Measurements from ENCODE around the gene PEX11A. TPM values are rescaled to one million over a fixed set of nuclear protein-coding genes. Genes with fewer than 3 reads are reported as not detected.

PEX11A gene
- total and polyA plus RNA-seq, 8 donors = 4.4 to 10.1 (median 5.2) TPM

DNA sequence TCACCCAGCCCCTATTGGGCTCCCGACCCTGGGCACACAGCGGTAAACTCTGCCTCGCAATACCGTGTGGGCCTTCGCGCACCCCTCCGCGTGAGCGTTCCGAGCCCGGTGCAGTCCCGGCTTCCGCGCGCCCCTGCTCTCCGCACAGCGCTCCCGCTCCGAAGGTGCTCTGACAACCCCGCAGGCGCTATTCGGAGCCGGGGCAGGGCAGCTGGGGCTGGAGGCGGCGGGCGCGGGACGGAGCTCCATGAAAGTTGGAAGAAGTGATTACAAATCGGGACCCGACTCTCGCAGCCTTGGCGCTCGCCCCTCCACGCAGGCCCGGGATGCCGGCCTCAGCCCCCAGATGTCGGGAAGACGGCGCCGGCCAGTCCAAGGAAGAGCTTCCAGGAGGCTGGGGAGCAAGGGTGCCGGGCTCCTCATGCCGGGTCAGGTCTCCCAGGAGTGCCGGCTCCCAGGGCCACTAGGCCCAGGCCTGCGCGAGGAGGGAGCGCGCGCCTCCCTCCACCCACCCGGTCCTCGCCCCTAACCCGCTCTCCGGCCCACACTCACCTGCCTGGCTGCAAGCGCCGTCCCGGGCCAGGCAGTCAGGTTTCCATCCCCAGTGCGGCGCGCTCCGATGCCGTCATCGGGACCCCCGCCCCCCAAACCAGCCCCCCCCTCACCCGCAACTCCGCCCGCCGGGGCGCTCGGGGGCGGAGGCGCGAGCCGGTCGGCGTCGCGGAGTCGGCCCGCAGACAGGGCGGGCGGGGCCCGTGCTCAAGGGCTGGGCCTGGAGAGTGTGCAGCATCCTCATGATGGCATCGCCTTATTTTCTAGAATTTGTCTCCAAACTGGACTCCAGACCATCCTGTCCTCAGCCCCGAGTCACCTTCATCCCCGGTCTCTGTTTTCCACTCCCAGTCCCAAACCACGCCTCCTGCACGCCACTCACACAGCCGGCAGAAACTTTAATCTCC, 35.4 kb downstream of the PEX11A start, which contains the start of gene KIF7:
Gene KIF7, minus strand, starts transcription at position 621 of the 959 bp plus-strand sequence. CDS start 2,537 bp downstream, outside the sequence.
- H3K4me1 ChIP-seq = no peaks in the 10 kb centered on the region
- H3K36me3 ChIP-seq = no peaks in the 10 kb centered on the region
- TF ChIP-seq, protein P1, sequence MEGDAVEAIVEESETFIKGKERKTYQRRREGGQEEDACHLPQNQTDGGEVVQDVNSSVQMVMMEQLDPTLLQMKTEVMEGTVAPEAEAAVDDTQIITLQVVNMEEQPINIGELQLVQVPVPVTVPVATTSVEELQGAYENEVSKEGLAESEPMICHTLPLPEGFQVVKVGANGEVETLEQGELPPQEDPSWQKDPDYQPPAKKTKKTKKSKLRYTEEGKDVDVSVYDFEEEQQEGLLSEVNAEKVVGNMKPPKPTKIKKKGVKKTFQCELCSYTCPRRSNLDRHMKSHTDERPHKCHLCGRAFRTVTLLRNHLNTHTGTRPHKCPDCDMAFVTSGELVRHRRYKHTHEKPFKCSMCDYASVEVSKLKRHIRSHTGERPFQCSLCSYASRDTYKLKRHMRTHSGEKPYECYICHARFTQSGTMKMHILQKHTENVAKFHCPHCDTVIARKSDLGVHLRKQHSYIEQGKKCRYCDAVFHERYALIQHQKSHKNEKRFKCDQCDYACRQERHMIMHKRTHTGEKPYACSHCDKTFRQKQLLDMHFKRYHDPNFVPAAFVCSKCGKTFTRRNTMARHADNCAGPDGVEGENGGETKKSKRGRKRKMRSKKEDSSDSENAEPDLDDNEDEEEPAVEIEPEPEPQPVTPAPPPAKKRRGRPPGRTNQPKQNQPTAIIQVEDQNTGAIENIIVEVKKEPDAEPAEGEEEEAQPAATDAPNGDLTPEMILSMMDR (IDR thresholded peaks at IDR 0.05) = no peak
- no peaks in the 10 kb centered on the region for H3K27me3 ChIP-seq
- WGBS, 2 donors = 4% methylated on average over 63 to 87 of the region's 87 CpGs
- no peak within 1 kb of the TSS for H3K27ac ChIP-seq
- peak; percentile 62 to 85 (median 78) for ATAC-seq
- H3K9me3 ChIP-seq = no peaks in the 10 kb centered on the region
- DNase-seq = peak in 3 of 6 donors; percentile 41 to 78 (median 75)
- intact Hi-C loops (cut with DNase I) = no loop called here
- H3K4me3 ChIP-seq = peak within 1 kb of the TSS; percentile 25 to 62 (median 42)
- no peak for FAIRE-seq

DNA sequence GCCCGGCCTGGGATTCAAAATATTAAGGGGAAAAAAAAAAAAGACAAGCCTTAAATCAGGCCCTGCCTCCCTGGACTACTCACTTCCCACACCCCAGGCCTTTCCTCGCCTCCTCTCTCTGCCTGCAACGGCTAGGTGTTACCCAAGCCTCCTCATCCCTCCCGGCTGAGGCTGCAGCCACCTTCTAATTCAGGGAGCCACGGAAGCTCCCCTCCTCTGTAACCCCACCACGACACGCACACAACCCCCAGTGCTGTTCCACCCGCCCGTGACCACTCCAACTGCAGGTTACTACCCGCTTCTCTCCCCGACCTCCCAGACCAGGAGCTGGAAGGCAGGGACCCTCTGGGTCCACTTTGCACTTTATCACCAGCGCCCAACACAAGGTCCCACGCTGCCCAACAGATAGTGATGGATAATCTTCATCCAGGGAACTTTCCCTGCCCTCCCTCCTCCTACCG, 36.2 kb downstream of the PEX11A start:
- Histone ChIP-seq H3K9me3 (no peaks in the 10 kb centered on the region), H3K36me3 (no peaks in the 10 kb centered on the region), H3K4me3 (peak overlapping the region in 3 of 4 donors; percentile 25 to 62 (median 52)), H3K27me3 (no peaks in the 10 kb centered on the region), H3K4me1 (no peaks in the 10 kb centered on the region), H3K27ac (no peak overlapping the region)
- WGBS, 2 donors = 67 to 73% methylated on average over 14 of the region's 14 CpGs
- intact Hi-C loops (cut with DNase I) = no loop called here
- DNase-seq = peak in 1 of 6 donors; percentile 38
- peak in 1 of 4 donors; percentile 8 for ATAC-seq
- no peak for FAIRE-seq
- TF ChIP-seq, protein P1 (IDR thresholded peaks at IDR 0.05) = no peak

DNA sequence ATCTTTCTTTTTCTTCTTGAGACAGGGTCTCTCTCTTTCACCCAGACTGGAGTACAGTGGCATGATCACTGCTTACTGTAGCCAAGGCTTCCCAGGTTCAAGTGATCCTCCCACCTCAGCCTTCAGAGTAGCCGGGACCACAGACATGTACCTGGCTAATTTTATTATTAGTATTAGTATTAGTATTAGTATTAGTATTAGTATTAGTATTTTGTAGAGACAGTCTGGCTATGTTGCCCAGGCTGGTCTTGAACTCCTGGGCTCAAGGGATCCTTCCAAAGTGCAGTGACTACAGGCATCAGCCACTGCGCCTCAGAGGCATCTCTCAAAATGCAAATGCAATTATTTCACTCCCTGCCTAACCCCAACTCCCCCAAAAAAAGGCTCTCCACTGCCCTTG, 37.0 kb downstream of the PEX11A start:
- FAIRE-seq = no peak
- intact Hi-C loops (cut with DNase I) = no loop called here

DNA sequence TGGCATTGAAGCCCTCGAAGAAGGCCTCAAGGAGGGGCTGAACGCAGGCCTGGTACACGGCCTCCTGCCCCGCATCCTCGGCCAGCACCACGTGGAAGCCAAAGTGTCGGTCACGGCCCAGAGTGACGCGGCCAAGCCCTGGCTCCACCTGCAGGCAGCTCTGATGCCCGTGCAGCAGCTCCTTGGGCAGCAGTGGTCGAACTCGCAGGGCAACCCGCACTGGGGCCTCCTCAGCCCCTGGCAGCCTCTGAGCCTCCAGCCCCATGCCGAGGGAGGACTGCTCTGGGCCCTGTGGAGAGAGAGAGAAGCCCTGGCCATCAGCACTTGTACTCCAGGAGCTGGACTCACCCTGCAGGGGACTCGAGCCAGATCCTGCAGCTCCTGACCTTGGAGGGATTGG, 37.9 kb downstream of the PEX11A start:
- no peak for ATAC-seq

More for the DNA sequence above, 37.0 kb downstream of the PEX11A start:
- no peaks in the 10 kb centered on the region for H3K27me3 ChIP-seq
- WGBS, 2 donors = 89 to 97% methylated on average over 2 of the region's 2 CpGs
- TF ChIP-seq, protein P1 (IDR thresholded peaks at IDR 0.05) = no peak
- no peak overlapping the region for H3K4me3 ChIP-seq
- H3K36me3 ChIP-seq = no peaks in the 10 kb centered on the region
- H3K27ac ChIP-seq = no peak overlapping the region
- DNase-seq = no peak
- no peaks in the 10 kb centered on the region for H3K4me1 ChIP-seq
- no peaks in the 10 kb centered on the region for H3K9me3 ChIP-seq
- ATAC-seq = no peak

More for the DNA sequence above, 37.9 kb downstream of the PEX11A start:
- intact Hi-C loops (cut with DNase I) = no loop called here
- Histone ChIP-seq H3K36me3 (no peaks in the 10 kb centered on the region), H3K27me3 (no peaks in the 10 kb centered on the region), H3K9me3 (no peaks in the 10 kb centered on the region), H3K27ac (no peak overlapping the region), H3K4me3 (no peak overlapping the region), H3K4me1 (no peaks in the 10 kb centered on the region)
- 77 to 79% methylated on average over 16 of the region's 16 CpGs for WGBS, 2 donors
- TF ChIP-seq, protein P1 (IDR thresholded peaks at IDR 0.05) = no peak
- peak in 1 of 6 donors; percentile 35 for DNase-seq
- FAIRE-seq = no peak
